PFSK-1 (cell line): ENCODE measurements around the gene TYMP.
A peak's percentile ranks its signal among the peaks of the same experiment; 100 is the strongest.

Source experiments
- FOXP2 ChIP-seq: optimal IDR thresholded peaks from 2 replicates; pipeline ENCODE3; 2011; ENCODE audit warnings: borderline replicate concordance, control low read depth, inconsistent platforms; ENCODE audit not compliant: insufficient read depth; ENCODE audit errors: extremely low read length, extremely low read depth
- POLR2AphosphoS5 ChIP-seq: IDR thresholded peaks from 2 replicates; pipeline ENCODE4 v1.6.1; 2012; ENCODE audit warnings: low read depth, mild to moderate bottlenecking, control low read depth, low read length, moderate library complexity
- REST ChIP-seq, 2 experiments: IDR thresholded peaks; 2 replicates each; pipeline versions ENCODE4 v1.6.1 to v1.8.0; 2011 to 2012; ENCODE audit warnings: low read depth in 2 of 2, low read length in 2 of 2, control low read depth in 1 of 2, inconsistent platforms in 1 of 2, mild to moderate bottlenecking in 1 of 2, moderate library complexity in 1 of 2; ENCODE audit not compliant: insufficient read depth in 1 of 2
- SIN3A ChIP-seq: IDR thresholded peaks from 2 replicates; pipeline ENCODE4 v1.6.1; 2012; ENCODE audit warnings: mild to moderate bottlenecking, low read length, moderate library complexity, borderline replicate concordance; ENCODE audit not compliant: insufficient read depth
- TAF1 ChIP-seq: IDR thresholded peaks from 2 replicates; pipeline ENCODE4 v1.6.1; 2012; ENCODE audit warnings: low read length, control low read depth, borderline replicate concordance; ENCODE audit not compliant: insufficient read depth

The TYMP gene

GRCh38 chr22:50563413-50564160, 33.8 kb upstream of the TYMP start:
- no peak for TF ChIP-seq FOXP2
- TF ChIP-seq REST (IDR thresholded peaks at IDR 0.05; ENCODE audit: insufficient read depth in 1 of 2, low read depth in 2 of 2, low read length in 2 of 2): no peak
- TF ChIP-seq TAF1: no peak
- TF ChIP-seq SIN3A: no peak
- TF ChIP-seq POLR2AphosphoS5: no peak

DNA sequence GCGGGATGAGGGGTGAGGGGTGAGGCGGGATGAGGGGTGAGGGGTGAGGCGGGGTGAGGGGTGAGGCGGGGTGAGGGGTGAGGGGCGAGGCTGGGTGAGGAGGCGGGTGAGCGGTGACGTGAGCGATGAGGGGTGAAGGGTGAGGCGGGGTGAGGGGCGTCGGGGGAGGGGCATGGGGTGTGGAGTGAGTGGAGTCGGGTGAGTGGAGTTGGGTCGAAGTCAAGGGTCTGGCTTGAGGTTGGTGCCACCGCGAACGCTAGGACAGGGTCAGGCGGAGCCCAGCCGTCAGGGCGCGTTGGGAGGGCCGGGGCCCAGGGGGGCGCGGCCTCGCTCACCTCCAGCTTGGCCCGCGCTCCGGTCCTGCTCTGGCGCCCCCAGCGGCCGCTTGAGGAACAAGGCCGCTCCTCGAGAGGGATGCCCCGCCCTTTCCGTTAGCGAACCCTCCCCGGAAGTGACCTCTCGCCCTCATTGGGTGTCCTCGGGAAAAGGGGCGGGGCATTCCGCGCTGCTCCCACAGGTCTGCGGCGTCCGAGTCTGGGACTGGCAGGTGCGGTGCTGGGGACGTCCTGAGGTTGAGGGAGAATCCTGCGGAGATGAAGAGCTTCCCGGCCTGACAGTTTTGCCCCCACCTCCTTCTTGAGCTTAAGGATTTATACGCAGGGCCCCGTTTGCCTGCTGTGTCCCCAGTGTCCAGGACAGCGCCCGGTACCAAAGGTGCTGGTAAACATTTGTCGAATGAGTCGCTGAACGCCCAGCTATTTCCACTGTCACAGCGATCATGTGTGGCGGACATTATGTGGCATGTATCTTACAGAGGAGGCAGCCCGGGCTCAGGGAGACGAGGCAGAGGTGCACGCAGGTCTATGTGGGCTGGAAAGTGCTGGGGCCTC, 33.0 kb upstream of the TYMP start, which contains the start of gene SYCE3:
TSS of gene SYCE3 (minus strand) at position 397 of the 890 bp plus-strand sequence. CDS start 6,514 bp downstream, outside the sequence.
- TF ChIP-seq FOXP2 (peak; percentile 38), SIN3A (no peak), POLR2AphosphoS5 (peak; percentile 49; the same call in 1 of the 2 replicates), TAF1 (no peak), REST (IDR thresholded peaks at IDR 0.05; ENCODE audit: insufficient read depth in 1 of 2, low read depth in 2 of 2, low read length in 2 of 2) (0 out of 4 replicates have a peak, but pooled peaks of 1 of the 2 experiments have one; percentile 8)

GRCh38 chr22:50561401-50562358, 31.9 kb upstream of the TYMP start:
- no peak for TF ChIP-seq TAF1
- TF ChIP-seq SIN3A: no peak
- TF ChIP-seq POLR2AphosphoS5: no peak

DNA sequence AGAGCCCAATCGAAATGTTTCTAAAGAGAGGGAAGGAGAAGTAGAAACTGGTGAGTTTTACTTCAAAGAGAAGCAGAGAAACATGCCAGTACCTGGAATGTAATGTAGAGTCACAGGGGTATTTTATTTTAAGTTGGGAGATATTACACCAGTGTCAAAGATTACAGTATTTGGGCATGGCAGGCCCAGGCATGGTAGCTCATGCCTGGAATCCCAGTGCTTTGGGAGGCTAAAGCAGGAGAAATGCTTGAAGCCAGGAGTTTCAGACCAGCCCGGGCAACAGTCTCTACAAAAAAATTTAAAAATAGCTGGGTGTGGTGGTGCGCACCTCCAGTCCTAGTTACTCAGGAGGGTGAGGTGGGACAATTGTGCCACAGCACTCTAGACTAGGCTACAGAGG, 30.2 kb upstream of the TYMP start:
- TF ChIP-seq FOXP2: no peak
- no peak for TF ChIP-seq POLR2AphosphoS5
- TF ChIP-seq REST (IDR thresholded peaks at IDR 0.05; ENCODE audit: insufficient read depth in 1 of 2, low read depth in 2 of 2, low read length in 2 of 2): no peak
- no peak for TF ChIP-seq SIN3A
- no peak for TF ChIP-seq TAF1
